Measurements from ENCODE around the gene NDUFS4.
"Not testable (repeated sequence)": the region's sequence is repeated elsewhere in the genome, so short reads cannot be mapped to it uniquely, and the experiment has no call there.

- TF ChIP-seq, protein P1, sequence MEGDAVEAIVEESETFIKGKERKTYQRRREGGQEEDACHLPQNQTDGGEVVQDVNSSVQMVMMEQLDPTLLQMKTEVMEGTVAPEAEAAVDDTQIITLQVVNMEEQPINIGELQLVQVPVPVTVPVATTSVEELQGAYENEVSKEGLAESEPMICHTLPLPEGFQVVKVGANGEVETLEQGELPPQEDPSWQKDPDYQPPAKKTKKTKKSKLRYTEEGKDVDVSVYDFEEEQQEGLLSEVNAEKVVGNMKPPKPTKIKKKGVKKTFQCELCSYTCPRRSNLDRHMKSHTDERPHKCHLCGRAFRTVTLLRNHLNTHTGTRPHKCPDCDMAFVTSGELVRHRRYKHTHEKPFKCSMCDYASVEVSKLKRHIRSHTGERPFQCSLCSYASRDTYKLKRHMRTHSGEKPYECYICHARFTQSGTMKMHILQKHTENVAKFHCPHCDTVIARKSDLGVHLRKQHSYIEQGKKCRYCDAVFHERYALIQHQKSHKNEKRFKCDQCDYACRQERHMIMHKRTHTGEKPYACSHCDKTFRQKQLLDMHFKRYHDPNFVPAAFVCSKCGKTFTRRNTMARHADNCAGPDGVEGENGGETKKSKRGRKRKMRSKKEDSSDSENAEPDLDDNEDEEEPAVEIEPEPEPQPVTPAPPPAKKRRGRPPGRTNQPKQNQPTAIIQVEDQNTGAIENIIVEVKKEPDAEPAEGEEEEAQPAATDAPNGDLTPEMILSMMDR (IDR thresholded peaks at IDR 0.05): not testable (repeated sequence)
- not testable (repeated sequence) for TF ChIP-seq POLR2A (IDR thresholded peaks at IDR 0.05)
Measured at GRCh38 chr5:53608897-53609296, 48.5 kb downstream of the NDUFS4 start.

All from testis (tissue), 2 donors.